Stimulated activated CD4-positive, alpha-beta T cell treated with anti-CD3 and anti-CD28 coated beads, Interleukin-4, amount 100 ng/mL, for 1 hour (primary cell): ENCODE measurements around the gene NLRP1.

ENCODE experiments used
- DNase-seq: peaks from one replicate; pipeline ENCODE4 v3.0.0-alpha.2; 2020

NLRP1 gene

DNA sequence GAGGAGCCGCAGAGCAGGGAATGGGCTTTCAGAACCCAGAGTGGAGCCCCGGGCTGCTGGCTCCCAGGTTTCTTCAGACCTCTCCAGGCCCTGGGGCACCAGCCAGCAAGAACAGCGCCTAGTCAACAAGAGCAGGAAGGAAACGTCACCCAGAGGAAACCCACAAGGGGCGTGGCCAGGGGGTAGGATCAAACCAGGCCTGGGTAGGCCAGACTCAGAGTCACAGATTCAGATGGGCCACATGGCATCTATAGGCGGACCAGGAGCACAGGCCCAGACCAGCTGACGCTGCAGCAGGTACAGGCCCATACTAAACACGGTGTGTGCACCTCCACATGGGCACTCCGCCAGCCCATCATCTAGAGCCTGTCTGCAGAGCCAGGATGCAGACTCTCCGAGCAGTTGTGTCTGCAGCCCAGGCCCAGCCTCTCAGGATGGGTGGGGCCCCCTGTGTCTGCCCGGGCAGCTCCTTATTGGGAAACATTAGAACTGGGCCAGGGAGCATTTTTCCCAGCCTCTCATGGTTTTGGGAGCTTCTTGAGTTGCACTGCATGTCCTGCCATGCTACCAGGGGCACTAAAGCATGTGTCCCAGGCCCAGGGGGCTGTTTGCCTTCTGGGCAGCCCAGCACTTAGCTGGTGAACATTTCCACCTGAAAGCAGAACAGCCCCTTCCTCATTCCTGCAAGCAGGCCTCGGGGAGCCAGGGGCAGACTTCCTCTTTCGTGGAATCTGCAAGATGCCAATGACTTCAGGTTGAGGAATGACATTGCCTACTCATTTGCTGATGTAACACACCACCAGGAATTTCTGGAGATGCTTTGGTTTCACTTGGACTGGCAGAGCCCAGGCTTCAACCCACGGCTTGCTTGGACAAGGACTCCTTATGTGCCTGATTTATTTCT, at the start of gene NLRP1:
TSS of gene NLRP1 (minus strand) at position 127 of the 904 bp plus-strand sequence. CDS start 552 bp downstream, outside the sequence.
- DNase-seq, result peak; percentile 91

DNA sequence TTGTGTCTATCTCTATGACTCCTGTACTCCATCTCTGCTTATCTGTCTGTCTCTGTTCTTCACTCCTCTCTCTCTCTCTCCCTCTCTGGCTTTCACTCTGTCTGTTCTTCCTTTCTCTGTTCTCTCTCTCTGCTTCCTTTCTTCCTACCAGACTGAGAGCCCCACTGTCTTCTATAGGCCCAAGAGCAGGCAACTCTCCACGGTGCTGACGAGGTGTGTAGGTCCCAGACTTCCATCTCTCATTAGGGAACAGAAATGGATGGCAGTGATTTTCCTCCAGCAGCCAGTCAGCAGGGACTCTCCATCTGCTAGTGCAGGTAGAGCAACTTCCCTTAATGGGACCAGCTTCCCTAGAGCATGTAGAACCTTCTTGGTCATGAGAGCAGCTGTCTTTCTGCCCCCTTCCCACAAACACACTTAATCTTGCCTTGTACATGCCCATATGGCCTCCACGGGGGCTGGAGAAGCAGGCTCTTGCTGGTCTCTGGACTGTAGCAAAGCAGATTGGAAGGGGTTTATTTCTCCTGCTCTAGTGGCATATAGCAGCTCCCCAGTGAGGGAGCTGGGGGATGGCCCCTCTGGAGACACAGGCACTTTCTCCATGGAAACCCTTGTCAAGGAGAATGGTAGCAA, 47.8 kb upstream of the NLRP1 start:
- no peak for DNase-seq

GRCh38 chr17:5630434-5630833, 46.1 kb upstream of the NLRP1 start:
- no peak for DNase-seq

DNA sequence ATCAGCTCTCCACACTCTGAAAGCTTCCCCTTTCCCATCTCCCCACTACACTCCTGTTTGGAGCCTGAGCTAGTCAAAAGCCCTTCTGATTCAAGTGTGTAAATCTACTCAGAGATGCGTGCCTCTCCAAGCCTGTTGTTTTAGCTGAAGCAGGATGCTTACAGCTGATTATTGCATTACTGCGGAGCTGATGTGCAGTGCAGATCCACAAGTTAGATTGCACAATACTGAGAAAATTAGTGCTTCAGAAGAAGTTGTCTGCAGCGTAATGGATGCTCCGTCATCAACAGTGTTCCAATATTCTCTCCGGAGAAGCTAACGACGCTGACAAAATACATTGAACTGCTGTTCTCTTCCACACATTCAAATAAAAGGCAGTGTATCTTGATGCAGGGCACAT, 44.8 kb upstream of the NLRP1 start:
- no peak for DNase-seq

DNA sequence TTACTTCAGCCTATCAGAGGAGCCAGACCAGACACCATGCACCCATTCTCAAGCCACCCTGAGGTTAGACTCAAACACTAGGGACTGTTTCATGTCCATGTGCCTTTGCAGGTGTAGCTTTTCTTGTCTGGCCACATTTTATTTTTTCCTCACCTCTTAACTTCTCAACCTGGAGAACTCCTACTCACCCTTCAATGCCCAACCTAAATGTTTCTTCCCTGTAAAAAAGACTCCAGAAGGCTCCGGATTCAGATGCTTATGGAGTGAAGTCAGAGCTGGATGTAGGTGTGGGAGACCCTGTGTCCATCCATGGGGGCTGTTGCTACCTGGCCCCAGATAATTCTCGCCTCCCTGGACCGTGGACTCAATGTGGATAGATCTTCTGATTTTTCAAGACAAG, 44.0 kb upstream of the NLRP1 start:
- no peak for DNase-seq

- DNase-seq, result no peak
Measured at GRCh38 chr17:5624211-5624610, 39.9 kb upstream of the NLRP1 start.

DNA sequence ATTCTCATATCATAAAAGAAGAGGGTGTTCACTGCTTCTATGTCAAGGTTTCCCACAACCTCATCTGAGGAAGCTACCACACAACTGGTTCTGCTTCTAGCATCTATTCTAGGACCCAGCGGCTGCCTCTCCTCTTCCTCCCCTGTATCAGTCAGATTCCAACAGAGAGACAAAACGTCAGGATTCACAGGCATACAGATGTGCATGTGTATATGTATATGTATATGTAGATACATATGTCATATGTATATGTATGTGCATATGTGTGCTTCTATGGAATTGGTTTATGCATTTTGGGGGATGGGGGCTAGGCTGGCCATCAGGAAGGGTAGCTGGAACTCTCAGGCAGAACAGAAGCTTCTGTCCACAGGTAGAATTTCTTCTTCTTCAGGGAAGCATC, 37.4 kb upstream of the NLRP1 start:
- no peak for DNase-seq

DNA sequence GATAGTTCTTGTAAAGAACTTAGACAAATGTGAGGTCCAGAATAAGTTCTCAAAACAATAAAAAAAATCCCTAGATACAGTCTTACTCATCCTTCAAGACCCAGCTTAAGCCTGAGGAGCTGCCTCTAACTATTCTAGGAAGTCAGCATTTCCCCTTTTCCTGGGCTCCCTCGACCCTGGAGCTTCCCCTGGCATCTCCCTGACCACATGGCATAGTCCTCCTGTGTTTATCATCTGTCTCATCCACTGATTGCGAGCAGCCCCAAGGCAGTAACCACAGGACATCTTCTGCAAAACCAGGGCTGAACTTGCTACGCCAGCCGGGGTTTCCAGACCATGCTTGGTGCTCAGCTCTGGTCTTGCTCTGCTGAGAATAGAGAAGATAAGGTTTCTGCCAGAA, 36.7 kb upstream of the NLRP1 start:
- no peak for DNase-seq

GRCh38 chr17:5619088-5619740, 34.9 kb upstream of the NLRP1 start:
- no peak for DNase-seq

DNA sequence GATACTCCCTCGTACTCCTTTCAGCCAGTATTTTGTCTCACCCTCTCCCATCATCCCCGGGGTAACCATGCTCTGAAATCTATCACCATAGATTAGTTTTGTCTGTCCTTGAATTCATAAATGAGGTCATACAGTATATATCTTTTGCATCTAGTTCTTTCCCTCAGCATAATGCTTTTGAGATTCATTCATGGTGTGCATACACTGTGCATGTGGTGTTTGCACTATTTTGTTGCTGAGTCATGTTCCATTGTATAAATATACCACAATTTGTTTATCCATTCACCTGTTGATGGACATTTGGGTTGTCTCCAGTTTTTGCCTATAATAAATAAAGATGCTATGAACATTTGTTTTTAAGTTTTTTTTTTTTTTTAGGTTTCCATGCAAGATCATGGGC, 34.2 kb upstream of the NLRP1 start:
- no peak for DNase-seq

DNA sequence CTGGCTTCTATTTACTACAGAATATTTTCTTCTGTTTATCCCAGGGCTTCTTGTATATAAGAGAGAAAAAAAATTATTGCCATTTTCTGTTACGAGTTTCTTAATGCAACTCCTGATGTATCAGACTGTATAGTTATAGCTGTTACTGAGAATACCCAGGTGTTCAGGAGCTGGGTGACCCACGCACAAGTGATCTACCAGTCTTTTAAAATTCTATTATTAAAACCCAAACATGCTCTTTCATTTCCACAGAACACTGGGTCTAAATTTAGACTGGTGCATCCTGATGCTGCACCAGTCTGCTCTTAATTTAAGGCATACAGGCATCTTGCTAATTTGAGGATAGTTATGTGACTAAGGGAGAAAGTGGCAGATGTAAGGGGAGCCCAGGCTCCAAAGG, 31.2 kb upstream of the NLRP1 start:
- DNase-seq, result no peak

DNA sequence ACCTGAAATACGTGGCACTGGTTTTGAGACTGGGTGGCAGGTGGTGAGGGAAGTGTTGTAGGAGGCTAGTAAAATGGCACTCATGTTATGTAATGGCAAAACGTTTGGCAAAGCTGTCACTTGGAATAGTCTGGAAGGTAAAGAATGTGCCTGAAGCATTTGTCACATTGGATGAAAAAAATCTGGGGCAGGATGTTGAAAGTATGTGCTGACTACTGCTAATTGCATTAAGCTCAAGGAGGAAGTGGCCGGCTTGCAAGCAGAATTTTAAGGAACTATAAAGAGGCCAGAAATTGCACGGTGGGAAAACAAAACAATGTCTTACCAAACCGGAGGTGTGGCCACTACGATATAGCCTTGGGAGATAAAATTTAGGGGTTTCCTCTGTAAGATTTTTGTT, 26.6 kb upstream of the NLRP1 start:
- no peak for DNase-seq

- DNase-seq, result no peak
Measured at GRCh38 chr17:5608399-5609112, 24.2 kb upstream of the NLRP1 start.

- DNase-seq, result no peak
Measured at GRCh38 chr17:5607946-5608345, 23.6 kb upstream of the NLRP1 start.

- no peak for DNase-seq
Measured at GRCh38 chr17:5605452-5605851, 21.1 kb upstream of the NLRP1 start.

DNA sequence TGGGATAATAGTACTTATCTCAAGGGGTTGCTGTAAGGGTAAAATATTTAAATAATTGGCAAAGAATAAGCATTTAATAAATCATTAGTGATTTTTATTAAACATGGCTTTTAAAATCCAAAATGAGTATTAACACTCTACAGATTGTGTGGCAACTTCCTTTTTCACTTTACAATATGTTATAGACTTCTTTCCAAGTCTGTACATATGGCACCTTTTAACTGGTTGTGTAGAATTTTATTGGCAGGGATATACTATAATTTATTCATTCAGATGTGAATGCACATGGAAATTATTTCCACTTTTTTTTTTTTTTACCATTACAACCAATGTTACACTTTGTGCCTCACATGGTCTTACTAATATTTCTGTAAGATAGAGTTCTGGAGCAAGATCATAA, 15.7 kb upstream of the NLRP1 start:
- no peak for DNase-seq

DNA sequence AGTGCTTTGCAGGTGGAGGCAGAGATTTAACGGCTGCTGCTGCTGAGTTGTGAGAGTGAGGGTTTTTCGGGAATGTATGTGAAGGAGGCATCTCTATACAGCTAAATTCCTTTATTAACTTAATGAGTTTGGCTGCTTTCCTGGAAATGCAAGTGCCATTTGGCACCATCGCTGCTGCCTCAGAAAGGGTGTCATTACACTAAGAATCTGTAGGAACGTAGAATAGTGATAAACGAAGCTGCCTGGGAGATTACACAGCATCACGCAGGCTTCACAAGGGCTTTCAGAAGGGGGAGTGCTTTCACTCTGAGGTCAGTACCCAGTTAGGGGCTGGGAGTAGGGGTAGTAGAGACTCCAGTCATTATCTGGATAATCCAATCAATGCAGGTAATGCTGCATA, 14.1 kb upstream of the NLRP1 start:
- no peak for DNase-seq

GRCh38 chr17:5596421-5596820, 12.1 kb upstream of the NLRP1 start:
- no peak for DNase-seq

- no peak for DNase-seq
Measured at GRCh38 chr17:5595831-5596230, 11.5 kb upstream of the NLRP1 start.

DNA sequence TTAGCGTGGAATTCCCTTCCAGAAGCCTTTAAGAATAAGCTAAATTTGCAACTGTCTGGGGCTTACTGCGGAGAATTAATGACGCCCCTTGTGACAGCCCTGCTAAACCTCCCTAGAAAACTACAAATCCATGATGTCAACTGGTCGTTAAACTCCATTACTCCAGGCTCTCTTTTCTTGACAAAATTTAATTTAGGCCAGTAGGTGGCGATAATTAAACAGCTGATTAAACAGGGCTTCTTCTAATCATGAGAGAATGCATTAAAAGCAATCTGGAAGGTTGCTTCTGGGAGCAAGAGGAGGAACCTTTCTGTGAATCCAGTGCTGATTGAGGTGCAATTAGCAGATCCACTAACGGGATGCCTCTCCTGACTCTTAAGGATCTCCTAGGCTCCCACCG, 8.1 kb upstream of the NLRP1 start:
- DNase-seq, result no peak

- no peak for DNase-seq
Measured at GRCh38 chr17:5591966-5592365, 7.7 kb upstream of the NLRP1 start.

- no peak for DNase-seq
Measured at GRCh38 chr17:5588584-5588983, 4.3 kb upstream of the NLRP1 start.

- DNase-seq, result peak; percentile 18
Measured at GRCh38 chr17:5587438-5588032, 3.2 kb upstream of the NLRP1 start.
